DOHH2 (cell line): ENCODE results near the gene CD247.

Experiments
- EZH2phosphoT487 ChIP-seq: fragments of 200-600 bp; sonication (generic); IDR thresholded peaks from 2 replicates; pipeline ENCODE4 v1.6.1; 2017; ENCODE audit warnings: borderline replicate concordance, mild to moderate bottlenecking, antibody characterized with exemption, low read length, moderate library complexity, mixed read lengths
- TF ChIP-seq, protein P1 (sequence below): fragments of 200-600 bp; sonication (generic); IDR thresholded peaks from one replicate; pipeline ENCODE4 v1.5.1; 2014; ENCODE audit warnings: antibody characterized with exemption, mild to moderate bottlenecking, low read depth, low read length; ENCODE audit not compliant: poor library complexity, severe bottlenecking

DNA sequence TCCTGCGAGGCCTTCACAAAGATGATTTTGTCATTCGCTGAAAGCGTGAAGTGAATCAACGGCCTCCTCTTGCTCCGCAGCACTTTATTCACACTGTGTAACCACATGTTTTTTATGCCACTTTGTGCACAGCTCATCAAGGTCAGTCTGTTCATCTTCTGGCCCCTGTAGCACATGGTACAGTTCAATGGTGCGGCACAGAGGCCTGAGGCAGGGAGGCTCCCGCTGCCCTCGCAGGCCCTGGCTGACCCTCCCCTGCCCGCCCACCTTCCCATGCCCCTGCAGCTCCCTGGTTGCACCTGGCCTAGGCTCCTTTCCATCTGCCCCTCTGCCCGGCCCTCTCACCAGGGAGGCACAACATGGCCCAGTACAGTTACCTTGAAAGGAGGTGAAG, 87.5 kb downstream of the CD247 start:
- TF ChIP-seq, protein P1, sequence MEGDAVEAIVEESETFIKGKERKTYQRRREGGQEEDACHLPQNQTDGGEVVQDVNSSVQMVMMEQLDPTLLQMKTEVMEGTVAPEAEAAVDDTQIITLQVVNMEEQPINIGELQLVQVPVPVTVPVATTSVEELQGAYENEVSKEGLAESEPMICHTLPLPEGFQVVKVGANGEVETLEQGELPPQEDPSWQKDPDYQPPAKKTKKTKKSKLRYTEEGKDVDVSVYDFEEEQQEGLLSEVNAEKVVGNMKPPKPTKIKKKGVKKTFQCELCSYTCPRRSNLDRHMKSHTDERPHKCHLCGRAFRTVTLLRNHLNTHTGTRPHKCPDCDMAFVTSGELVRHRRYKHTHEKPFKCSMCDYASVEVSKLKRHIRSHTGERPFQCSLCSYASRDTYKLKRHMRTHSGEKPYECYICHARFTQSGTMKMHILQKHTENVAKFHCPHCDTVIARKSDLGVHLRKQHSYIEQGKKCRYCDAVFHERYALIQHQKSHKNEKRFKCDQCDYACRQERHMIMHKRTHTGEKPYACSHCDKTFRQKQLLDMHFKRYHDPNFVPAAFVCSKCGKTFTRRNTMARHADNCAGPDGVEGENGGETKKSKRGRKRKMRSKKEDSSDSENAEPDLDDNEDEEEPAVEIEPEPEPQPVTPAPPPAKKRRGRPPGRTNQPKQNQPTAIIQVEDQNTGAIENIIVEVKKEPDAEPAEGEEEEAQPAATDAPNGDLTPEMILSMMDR = no peak
- TF ChIP-seq EZH2phosphoT487 = no peak
